Heart left ventricle (tissue), 13 donors: ENCODE data around the gene ANK3.

Experiments
- CTCF ChIP-seq, 12 donors: fragments of 200-600 bp; sonication (generic) in 4 of 12; IDR thresholded peaks; one replicate each; pipeline versions ENCODE4 v1.5.0 to v1.8.0; 2018 to 2022; ENCODE audit warnings: antibody characterized with exemption in 12 of 12, mild to moderate bottlenecking in 5 of 12
- POLR2A ChIP-seq, 2 donors: fragments of 450-650 bp; IDR thresholded peaks; one replicate each; pipeline ENCODE4 v1.6.1; 2017; ENCODE audit warnings: antibody characterized with exemption in 2 of 2, mild to moderate bottlenecking in 2 of 2, moderate library complexity in 2 of 2
- donor health status: ischemic (EF 13 %, LVEDD 7.1; RV severe dilation, severe dysfunction).
- donor health status: DM: no; HTN: yes; CAD: no.
- donor health status: DM: no; HTN: no; CAD: no.
- donor health status: ischemic (EF 25% LVEDD 6.9; RV normal size, moderate dysfunction).
- donor health status: ischemic (EF 25% LVEDD 5.7; RV mildly dilated, moderate dysfunction).
- donor health status: ischemic (EF 35%, LVEDD 5.7; RV mildly dilated, moderate dysfunction).
- donor health status: nonischemic (EF 11% LVEDD 7.7; RV severe dilation, severe dysfunction).
- donor health status: DM: yes; HTN: yes; CAD: no.
- donor health status: PGD.
- donor health status: ischemic (EF 29% LVEDD 5.4; RV normal size, mild dysfunction).
- donor health status: nonischemic (EF 23%, LVEDD 6.1; RV moderate dilation, normal function).

GRCh38 chr10:60309891-60310290, 79.8 kb downstream of the ANK3 start:
- TF ChIP-seq POLR2A (IDR thresholded peaks at IDR 0.05) (no peak), CTCF (IDR thresholded peaks at IDR 0.05) (no peak)
